ENCODE data around the gene CETN1.

DNA sequence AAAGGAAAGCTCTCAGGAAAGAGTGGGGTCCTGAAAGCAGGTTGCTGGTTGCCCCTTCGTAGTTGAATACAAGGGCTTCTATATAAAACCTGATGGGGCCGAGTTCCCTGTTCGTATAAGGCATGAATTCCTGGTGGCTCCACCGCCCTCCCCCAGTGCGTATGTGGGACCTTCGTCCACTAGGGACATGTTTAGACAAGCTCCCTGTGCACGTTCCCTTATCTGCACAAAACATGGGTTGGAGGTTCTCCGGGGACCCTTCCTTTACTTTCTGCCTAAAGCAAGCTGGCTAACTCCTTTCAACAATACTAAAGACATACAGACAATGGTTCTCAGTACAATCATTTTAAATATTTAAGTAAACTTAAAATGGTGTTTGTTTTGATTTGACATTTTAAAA, 24.6 kb downstream of the CETN1 start:
- TF ChIP-seq TAF1 (IDR thresholded peaks at IDR 0.05; ENCODE audit: low read depth) (no peak), TEAD4 (IDR thresholded peaks at IDR 0.05) (no peak), RAD21 (IDR thresholded peaks at IDR 0.05; ENCODE audit: low read depth) (no peak), YY1 (IDR thresholded peaks at IDR 0.05; ENCODE audit: low read depth) (no peak), TCF12 (IDR thresholded peaks at IDR 0.05; ENCODE audit: low read depth) (no peak), CREB1 (IDR thresholded peaks at IDR 0.05; ENCODE audit: low read depth) (no peak), NFIC (IDR thresholded peaks at IDR 0.05) (no peak), EP300 (IDR thresholded peaks at IDR 0.05; ENCODE audit: borderline replicate concordance) (no peak), EGR1 (IDR thresholded peaks at IDR 0.05) (no peak), CEBPB (IDR thresholded peaks at IDR 0.05) (no peak)
- TF ChIP-seq, protein P1, sequence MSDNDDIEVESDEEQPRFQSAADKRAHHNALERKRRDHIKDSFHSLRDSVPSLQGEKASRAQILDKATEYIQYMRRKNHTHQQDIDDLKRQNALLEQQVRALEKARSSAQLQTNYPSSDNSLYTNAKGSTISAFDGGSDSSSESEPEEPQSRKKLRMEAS (IDR thresholded peaks at IDR 0.05), result no peak
- TF ChIP-seq, protein P2, sequence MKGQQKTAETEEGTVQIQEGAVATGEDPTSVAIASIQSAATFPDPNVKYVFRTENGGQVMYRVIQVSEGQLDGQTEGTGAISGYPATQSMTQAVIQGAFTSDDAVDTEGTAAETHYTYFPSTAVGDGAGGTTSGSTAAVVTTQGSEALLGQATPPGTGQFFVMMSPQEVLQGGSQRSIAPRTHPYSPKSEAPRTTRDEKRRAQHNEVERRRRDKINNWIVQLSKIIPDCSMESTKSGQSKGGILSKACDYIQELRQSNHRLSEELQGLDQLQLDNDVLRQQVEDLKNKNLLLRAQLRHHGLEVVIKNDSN (IDR thresholded peaks at IDR 0.05), result no peak
- TF ChIP-seq, protein P3, sequence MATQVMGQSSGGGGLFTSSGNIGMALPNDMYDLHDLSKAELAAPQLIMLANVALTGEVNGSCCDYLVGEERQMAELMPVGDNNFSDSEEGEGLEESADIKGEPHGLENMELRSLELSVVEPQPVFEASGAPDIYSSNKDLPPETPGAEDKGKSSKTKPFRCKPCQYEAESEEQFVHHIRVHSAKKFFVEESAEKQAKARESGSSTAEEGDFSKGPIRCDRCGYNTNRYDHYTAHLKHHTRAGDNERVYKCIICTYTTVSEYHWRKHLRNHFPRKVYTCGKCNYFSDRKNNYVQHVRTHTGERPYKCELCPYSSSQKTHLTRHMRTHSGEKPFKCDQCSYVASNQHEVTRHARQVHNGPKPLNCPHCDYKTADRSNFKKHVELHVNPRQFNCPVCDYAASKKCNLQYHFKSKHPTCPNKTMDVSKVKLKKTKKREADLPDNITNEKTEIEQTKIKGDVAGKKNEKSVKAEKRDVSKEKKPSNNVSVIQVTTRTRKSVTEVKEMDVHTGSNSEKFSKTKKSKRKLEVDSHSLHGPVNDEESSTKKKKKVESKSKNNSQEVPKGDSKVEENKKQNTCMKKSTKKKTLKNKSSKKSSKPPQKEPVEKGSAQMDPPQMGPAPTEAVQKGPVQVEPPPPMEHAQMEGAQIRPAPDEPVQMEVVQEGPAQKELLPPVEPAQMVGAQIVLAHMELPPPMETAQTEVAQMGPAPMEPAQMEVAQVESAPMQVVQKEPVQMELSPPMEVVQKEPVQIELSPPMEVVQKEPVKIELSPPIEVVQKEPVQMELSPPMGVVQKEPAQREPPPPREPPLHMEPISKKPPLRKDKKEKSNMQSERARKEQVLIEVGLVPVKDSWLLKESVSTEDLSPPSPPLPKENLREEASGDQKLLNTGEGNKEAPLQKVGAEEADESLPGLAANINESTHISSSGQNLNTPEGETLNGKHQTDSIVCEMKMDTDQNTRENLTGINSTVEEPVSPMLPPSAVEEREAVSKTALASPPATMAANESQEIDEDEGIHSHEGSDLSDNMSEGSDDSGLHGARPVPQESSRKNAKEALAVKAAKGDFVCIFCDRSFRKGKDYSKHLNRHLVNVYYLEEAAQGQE (IDR thresholded peaks at IDR 0.05; ENCODE audit: low read depth), result no peak

Measured in Ishikawa (cell line).